Measurements from ENCODE around the gene TGFBR3L.
A peak's percentile ranks its signal among the peaks of the same experiment; 100 is the strongest.

Gene TGFBR3L

DNA sequence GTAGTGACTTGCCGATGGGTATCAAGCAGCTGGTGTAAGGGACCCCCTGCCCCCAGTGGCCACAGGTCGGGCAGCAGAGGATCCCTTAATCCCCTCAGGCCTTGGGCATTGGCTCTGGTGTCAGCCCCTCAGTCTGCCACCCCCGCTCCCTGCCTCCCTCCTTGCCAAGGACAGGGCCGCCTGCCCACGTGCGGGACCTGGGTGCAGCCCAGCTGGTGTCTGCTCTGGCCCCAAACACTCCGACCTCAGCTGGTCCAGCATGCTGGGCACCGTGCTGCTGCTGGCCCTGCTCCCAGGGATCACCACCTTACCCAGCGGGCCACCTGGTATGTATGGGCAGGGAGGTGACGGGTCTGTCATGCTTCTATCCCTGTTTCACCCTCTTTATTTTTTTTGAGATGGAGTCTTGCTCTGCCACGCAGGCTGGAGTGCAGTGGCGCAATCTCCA is at the start of gene TGFBR3L:
TSS of gene TGFBR3L (plus strand) at position 233 of the 448 bp plus-strand sequence.
- DNase-seq (ENCODE audit: extremely low read depth in 1 of 2, low read depth in 1 of 2) = no peak

DNA sequence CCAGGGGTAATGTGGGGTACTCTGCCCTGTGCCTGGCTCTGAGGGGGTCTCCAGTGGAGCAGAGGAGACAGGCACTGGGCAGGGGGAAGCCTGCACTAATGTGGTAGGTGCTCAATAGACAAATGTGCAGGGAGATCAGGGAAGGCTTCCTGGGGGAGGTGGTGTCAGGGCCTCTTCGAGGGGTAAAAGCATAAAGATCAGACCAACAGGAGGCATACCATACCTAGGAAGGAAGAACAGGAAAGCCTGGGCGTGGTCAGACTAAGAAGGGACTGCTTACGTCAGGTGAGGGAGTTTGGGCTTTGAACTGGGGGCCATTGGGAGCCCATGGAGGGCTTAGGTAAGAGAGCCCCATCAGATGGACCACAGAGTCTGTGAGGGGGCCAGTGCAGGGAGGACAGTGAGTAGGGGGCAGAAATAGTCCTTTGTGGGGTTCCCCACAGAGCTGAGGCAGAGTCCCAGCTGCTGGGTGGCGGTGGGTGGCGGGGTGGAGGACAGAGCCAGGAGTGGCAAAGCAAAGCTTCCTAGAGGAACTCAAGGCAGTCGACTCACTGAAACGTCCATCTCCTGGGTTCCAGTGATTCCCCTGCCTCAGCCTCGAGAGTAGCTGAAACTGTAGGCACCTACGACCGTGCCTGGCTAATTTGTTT is 49.2 kb upstream of the TGFBR3L start:
- DNase-seq (ENCODE audit: extremely low read depth in 1 of 2, low read depth in 1 of 2) = no peak

DNA sequence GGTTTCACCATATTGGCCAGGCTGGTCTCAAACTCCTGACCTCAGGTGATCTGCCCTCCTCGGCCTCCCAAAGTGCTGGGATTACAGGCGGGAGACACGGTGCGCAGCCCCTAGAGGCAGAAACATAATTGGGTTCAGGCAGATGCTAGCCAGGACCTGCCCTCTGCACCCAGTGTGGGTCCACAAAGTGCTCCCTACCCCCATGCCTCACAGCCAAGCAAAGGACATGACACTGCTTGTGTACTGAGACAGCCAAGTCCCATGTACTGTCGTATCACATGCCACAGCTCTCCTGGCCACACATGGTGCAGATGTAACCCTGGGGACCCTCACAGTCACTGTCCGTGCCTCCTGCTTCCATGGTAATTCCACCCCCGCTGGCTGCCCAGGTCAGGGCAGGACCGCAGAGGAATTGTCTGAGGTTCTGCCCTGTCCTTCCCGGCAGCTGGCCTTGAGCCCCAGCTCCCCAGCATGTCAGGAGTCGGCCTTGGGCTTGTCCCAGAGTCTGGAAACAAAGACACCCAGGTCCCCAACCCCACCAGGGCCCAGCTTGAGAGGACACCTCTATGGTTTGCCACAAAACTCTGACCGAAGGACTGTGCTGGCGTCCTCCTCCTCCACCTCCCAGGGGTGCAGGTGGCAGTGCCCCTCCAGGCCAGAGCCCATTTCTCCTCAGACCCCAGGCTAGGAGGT is 48.1 kb upstream of the TGFBR3L start:
- DNase-seq (ENCODE audit: extremely low read depth in 1 of 2, low read depth in 1 of 2) = no peak

DNA sequence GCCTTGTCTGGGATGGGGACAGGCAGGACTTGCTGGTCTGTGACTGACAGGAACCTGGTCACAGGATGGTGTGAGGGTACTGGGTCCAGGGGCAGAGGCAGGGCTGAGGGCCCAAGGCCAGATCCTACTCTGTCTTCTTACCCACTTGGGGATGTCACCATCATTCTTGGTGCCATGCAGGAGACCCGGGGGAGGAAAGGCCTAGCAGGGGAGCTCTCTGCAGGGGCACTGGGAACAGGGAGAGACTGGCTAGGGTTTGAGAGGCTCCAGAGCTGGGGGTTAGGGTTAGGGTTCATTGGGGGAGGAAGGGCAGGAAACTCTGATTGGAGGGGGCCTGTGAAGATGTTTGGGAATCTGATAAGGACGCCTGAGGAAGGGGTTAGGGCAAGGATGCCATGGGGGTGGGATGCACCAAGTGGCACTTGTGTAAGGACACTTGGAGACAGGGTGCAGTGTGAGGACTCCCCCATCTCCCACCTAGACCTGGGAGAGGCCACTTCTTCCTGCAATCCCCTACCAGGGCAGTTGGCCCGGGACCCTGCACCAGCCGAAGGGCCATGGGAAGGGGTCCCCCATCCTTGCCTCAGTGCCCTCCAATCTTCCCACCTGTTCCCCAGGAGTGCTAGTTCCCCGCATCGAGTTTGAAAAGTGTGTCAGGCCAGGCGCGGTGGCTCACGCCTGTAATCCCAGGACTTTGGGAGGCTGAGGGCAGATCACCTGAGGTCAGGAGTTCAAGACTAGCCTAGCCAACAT is 47.4 kb upstream of the TGFBR3L start:
- DNase-seq (ENCODE audit: extremely low read depth in 1 of 2, low read depth in 1 of 2) = no peak

DNA sequence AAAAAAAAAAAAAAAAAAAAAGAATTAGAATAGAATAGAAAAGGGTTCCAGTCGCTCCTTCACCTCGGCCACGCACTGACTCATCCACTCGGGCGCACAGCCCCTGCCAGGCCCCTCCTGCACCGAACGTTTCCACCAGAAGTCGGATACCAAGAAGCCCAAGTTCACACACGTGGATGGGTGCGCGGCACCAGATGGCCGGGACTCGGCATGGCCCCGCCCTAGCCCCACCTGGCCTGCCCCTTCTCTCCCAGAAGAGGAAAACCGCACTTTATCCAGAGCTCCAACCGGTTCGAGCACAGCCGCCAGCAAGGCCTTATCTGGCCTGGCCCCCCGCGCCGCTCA is 46.3 kb upstream of the TGFBR3L start:
- no peak for DNase-seq (ENCODE audit: extremely low read depth in 1 of 2, low read depth in 1 of 2)

DNA sequence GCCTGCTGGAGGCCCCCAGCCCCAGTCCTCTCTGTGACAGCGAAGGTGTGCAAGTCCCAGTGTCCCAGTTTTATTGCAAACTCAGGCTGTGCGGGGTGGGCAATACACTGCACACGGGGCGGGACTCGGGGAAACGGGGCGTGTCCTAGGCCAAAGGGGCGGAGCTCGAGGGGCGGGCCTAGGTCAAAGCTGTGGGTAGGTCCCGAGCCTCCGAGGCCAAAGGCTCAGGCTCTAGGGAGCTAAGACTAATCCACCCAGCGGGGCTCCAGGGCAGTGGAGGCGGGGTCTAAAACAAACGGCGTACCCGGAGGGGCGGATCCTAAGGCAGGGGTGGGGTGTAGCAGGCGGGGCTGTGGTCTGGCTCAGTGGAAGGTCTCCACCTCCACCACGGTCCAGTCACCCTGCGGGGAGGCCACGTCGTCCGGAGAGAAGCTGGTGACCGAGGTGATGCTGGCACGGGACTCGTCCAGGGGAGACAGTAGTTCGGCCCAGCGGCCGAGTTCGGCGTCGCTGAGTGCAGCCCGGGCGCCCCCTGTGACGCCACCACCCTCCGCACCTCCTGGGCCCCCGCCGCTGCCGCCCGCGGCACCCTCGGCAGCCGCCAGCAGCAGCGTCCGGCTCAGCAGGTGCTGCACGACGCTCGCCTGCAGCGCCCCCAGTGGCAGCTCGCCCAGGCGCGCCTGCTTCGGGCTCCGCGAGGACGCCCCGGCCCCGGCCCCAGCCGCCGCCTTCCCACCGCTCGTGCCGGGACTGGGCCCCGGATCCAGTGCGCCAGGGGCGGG is 45.8 kb upstream of the TGFBR3L start:
- DNase-seq (ENCODE audit: extremely low read depth in 1 of 2, low read depth in 1 of 2) = peak; percentile 67 to 68

DNA sequence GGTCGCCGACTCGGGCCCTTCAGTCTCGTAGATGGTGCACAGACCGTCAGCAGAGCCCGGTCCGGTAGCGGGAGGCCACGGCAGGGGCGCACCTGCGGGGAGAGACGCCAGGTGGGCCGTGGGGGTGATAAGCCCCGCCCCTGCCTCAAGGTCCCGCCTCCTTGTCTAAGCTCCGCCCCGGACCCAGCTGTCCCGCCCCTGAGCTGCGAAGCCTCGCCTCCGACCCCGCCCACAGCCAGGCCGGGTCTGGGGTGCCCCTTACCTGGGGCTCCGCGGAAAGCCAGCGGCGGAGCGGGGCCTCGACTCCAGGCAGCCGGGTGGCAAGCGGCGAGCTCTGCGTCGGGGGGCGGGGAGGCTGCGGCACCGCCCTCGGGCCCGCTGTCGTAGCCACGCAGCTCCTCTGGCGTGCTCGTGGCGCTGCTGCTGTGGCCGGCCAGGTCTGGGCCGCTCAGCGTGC is 45.1 kb upstream of the TGFBR3L start:
- DNase-seq (ENCODE audit: extremely low read depth in 1 of 2, low read depth in 1 of 2) = peak; percentile 45 to 55

DNA sequence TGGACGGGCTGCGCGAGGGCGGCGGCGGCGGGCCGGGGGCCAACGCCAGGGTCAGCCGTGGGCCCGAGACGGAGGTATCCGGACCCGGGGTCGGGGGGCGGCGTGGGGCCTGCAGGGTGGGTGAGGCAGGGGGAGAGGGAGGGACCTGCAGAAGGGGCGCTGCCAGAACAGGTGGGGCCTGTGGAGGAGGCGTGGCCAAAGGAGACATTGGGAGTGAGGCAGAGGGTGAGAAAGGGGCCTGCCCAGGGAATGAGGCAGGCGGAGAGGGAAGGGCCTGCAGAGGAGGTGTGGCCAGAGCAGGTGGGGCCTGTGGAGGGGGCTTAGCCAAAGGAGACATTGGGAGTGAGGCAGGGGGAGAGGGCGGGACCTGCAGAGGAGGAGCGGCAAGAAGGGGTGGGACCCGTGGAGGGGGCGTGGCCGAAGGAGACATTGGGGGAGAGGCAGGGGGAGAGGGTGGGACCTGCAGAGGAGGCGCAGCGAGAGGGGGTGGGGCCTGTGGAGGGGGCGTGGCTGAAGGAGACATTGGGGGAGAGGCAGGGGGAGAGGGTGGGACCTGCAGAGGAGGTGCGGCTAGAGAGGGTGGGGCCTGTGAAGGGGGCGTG is 44.6 kb upstream of the TGFBR3L start:
- peak; percentile 24 to 52 for DNase-seq (ENCODE audit: extremely low read depth in 1 of 2, low read depth in 1 of 2)

DNA sequence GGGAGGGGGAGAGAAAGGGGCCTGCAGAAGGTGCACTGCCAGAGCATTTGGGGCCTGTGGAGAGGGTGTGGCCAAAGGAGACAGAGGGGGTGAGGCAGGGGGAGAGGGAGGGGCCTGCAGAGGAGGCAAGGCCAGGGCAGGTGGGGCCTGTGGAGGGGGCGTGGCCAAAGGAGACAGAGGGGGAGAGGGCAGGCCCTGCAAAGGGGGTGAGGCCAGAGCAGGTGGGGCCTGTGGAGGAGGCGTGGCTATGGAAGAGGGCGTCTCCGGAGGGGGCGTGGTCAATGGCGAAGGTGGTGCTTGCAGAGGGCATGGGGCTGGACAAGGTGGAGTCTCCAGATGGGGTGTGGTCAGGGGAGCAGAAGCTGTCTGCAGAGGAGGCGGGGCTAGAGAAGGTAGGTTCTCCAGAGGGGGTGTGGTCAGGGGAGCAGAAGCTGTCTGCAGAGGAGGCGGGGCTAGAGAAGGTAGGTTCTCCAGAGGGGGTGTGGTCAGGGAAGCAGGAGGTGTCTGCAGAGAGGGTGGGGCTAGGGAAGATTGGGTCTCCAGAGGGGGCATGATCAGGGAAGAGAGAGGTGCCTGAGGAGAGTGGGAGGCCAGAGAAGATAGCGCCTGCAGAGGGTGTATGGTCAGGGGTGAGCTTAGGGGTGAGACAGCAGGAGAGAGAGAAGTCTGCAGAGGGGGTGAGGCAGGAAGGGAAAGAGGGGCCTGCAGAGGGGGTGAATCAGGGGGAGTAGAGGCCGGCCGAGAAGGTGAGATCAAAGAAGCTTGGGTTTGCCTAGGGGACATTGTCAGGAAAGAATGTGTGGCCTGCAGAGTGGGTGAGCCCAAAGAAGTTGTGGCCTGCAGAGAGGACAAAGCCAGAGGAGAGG is 43.8 kb upstream of the TGFBR3L start:
- DNase-seq (ENCODE audit: extremely low read depth in 1 of 2, low read depth in 1 of 2) = peak; percentile 45 to 67

DNA sequence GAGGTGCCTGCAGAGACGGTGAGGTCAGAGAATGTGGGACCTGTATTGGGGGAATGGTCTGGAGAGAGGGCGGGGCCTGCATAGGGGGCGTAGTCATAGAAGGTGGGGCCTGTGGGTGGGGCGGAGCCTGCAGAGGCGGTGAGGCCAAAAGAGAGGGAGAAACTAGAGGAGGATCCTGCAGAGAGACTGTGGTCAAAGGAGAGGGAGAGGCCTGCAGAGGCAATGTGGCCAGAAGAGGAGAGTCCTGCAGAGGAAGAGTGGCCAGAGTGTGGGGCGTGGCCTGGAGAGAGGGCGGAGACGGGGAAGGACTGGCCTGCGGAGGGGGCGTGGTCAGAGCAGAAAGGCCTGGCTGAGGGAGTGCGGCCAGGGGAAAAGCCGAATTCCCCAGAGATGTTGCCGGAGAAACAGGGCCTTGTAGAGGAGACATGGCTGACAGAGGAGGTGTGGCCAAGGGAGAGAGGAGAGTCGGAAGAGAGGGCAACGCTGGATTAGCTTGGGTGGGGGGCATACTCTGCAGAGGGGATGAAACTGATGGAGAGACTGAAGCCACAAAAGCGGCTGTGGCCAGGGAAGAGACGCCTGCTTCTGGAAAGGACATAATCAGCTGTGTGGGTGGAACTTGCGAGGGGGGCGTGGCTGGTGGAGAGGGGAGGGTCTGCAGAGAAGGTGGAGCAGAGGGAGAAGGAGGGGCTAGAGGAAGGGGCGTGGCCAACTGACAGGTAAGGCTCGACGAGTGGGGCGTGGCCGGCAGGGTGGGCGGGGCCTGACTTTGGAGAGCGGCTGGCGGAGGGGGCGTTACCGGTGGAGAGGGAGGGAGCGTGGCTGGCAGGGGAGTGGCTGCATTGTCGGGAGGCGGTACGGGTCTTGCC is 43.0 kb upstream of the TGFBR3L start:
- DNase-seq (ENCODE audit: extremely low read depth in 1 of 2, low read depth in 1 of 2) = peak; percentile 61 to 88

DNA sequence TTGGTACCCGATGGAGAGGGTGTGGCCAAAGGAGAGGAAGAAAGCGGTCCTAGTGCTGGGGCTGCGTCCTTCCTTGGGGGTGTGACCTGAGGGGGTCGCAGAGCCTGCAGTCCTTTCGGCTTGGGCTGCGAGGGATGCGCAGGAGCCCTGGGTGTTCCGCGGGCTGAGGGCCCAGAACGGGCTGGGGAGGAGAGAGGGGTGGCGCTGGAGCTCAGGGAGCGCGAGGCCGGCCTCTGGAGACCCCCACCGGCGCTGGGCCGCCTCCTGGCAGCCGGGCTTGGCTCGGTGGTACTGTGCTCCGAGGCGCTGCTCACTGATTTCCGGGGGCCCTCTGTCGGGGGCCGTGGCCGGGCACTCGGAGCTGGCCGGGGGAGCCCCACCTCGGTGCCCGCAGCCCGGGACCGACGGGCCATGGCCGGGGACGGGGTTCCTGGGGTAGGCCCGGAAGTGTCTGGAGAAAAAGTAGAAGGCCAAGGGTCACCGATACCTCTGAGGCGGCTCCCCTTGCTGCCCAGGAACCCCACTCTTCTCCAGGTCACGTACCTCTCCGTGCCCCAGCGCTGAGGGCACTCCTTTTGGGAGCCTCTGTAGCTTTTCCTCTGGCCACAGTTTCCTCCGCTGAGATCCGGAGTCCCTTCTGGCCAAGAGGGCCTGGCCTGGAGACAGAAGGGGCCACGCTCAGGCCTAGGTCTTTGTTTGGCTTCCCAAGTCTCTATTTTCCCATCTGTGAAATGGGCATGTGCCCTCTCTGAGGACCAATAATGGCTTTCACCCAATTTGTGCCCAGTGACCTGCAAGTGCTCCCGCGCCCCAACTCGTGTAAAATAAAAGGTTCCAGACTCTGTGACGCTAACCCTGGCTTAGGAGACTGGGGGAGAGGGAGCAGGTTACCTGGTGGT is 42.1 kb upstream of the TGFBR3L start:
- DNase-seq (ENCODE audit: extremely low read depth in 1 of 2, low read depth in 1 of 2) = no peak

DNA sequence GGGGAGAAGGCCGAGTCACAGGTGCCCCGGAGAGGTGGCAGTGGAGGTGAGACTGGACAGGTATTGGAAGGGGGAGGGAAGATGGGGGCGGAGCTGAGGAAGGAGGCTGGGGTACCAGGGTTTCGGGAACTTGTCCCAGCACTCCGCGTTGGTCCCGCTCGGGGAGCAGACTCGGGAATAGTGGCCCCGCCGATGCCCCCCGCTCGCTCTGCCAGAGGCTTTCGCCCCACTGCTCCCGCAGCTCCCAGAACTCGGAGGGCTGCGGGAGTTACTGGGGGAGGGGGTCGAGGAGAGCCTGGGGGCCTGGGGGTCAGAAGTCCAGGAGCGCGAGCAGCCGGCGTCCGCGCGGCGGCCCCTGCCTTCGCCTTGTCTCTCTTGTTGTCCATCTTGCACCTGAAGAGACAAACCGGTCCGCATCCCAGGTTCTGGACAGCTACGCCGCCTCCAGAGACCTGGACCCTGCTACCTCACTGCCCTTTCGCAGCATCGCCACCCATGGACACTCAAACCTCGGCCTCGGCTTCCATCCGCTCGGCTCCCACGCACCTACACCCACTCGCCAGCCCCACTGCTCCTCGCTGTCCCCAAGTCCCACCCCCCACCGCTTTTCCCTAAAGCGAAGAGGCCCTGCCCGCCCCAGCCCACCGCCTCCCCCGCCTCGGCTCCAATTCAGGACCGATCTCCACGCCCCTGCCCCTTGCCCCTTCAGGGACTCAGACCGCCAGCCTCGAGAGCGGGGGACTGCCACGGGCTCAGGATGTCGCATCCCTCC is 41.1 kb upstream of the TGFBR3L start:
- DNase-seq (ENCODE audit: extremely low read depth in 1 of 2, low read depth in 1 of 2) = no peak

DNA sequence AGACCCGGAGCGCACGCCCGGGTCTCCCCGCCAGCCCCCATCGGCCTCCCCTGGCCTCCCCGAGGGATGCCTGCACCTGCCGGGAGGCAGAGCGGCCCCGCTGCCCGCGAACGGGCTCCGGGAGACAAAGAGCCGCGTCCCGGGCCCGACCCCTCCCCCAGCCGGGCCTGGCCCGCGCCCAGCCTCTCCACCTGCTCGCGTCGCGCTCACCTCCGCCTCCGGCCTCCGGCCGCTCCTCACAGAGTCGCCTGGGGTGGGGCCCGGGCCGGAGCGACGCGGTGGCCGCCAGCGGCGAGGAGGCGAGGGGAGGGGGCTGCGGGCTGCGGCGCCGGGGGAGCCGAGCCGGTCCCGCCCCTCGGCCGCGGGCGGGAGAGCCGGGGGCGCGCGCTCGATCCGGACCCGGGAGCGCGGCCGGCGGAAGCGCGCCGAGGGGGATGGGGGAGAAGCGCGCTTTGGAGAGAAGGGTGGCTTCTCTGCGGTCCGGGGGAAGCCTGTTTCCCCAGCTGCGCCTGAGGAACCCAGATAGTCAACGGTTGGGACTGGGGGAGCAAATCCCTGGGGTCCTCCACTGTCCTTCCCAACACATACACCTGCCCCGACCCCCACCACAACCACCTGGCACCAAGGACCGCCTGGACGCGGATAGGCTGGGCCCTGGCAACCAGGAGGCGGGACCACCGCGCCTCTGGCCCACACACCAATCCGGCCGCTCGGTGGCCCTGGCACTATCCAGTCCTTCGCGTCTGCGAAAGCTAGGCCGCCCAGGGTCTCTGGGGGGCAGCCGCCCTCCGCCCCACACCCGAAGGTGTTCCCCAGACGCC is 40.3 kb upstream of the TGFBR3L start, which contains the start of gene PRR36:
TSS of gene PRR36 (minus strand) at position 315 of the 821 bp plus-strand sequence. CDS start 701 bp downstream, outside the sequence.
- no peak for DNase-seq (ENCODE audit: extremely low read depth in 1 of 2, low read depth in 1 of 2)

DNA sequence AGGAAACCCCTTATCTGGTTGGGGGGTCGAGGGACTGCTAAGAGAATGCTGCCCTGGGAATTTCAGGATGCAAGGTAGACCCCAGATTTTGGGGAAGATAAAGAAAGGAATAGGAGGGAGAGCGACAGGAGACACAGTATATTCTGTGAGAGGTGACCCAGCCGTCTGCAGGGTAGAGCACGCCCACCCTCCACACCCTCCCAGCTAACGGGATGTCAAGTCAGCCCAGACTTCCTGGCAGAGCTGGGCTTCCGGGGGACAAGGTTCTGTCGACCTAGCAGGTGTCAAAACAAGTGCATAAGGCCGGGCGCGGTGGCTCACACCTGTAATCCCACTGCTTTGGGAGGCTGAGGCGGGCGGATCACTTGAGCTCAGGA is 39.7 kb upstream of the TGFBR3L start:
- DNase-seq (ENCODE audit: extremely low read depth in 1 of 2, low read depth in 1 of 2) = no peak

DNA sequence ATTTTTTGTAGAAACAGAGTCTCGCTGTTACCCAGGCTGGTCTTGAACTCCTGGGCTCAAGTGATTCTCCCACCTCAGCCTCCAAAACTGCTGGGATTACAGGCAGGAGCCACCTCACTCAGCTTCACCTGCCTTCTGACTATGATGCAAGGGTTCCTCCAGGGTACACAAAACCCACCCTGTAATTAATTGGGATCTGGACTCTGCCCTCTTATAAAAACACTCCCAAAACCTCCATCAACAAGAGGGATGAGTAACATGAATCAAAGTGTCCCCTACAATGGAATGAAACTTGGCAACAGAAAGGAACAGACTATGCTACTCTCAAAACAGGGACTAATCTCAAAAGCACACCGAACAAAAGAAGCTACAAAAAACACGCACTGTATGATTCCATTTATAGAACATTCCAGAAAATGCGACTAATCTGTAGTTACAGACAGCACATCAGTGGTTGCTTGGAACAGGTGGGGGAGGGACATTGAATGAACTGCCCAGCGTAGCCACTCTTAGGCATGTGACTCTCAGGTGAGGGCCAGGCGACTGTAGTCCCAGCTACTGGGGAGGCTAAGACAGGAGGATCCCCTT is 37.3 kb upstream of the TGFBR3L start:
- DNase-seq (ENCODE audit: extremely low read depth in 1 of 2, low read depth in 1 of 2) = no peak
